Smooth muscle cell of the umbilical artery (primary cell): ENCODE measurements around the gene ZNF850. TPM values are rescaled to one million over a fixed set of nuclear protein-coding genes. Genes with fewer than 3 reads are reported as not detected.

Experiments
- total RNA-seq: library from RNA; depleted of rRNA; stranded (reverse); fragments of >200 nt; gene quantifications from 2 replicates; pipeline ENCODE4 v1.2.3, GENCODE V29; 2014

The ZNF850 gene
- 5.0 and 7.5 TPM in 2 replicates for total RNA-seq

DNA sequence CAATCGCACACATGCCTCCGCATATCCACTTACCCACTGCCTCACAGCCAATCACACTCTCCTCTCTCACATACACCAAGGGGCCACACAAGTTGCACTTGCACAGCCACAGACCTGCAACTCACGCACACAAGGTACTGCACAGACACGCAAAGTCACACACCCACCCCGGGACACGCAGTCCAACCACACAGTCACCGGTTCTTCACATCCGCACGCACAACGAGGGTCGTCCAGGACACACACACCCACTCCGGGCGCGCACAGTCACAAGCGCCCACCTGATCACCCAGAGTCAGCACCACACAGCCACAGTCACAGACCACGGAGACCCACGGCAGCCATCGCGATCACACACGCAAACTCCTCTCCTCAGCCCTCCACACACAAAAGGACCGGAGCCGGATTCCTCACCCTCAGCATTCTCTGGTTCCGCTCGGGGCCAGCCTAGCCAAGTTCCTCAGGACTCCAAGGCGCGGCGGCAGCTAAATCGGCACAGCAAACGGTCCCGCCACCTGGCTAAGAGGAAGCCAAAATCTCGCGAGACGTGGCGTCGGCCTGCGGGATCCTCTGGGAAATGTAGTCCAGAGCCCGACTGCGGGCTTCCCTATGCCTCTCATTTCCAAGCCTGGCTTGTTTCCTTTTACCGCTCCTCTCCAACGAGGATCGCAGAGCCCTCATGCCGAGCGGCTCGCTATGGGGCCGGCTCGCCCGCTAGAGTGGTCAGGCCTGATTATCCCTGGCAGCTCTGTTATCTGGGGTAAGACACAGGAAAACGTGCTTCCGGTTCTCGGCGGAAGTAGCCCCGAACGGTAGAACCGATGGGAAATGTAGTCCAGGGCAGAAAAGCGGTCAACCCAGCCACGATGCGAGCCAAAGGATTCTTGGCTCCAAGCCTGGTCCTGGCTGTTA lies at the start of gene ZNF850:
Gene ZNF850, minus strand, starts transcription at position 497 of the 912 bp plus-strand sequence. CDS start 10,201 bp downstream, outside the sequence.

DNA sequence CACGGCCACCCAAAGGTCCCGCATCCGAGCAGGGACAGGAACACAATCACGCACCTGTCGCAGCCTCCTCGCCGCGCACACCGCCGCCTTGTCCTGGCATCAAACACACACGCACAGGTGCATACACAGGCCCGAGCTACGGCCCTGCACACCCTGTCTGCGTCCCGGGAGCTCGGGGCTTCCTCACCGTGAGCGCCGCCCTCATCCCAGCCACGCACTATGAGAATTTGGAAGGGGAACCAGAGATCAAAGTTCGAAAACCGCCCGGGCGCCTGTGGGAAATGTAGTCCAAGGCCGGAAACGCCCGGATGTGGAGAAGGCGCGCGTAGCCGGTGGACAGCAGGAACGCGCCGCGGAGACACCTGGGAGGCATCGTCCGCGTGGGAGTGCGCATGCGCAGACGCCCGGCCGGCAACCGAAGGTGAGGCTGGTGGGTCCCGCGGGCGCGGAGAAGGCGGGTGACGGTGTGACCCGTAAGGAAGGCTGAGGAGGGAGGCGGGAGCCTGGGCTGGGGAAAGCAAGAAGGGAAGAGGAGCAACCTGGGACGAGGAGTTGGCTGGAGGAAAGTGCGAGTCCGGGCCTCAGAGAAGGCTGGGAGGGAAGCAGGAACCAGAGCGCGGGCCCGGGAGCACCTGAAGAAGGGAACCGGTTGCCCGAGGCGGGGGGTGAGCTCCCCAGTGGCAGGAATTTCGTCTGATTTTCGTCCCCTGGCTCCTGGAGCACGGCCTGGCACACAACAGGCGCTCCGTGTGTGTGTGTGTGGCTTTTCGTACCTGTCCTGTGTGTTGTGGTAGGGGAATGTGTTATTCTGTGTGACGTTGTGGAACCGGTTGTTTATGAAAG lies 85.2 kb downstream of the ZNF850 start, which contains the start of gene ZNF567:
Gene ZNF567, plus strand, starts transcription at position 399 of the 843 bp plus-strand sequence. CDS start 7,256 bp downstream, outside the sequence.

Other genes with a start within 250 kb of the ZNF850 start
- 13.4 and 14.2 TPM in 2 replicates for gene ZNF260, start 244.5 kb downstream of the ZNF850 start, total RNA-seq
- gene ZNF529, start 199.5 kb downstream of the ZNF850 start, total RNA-seq = 11.0 and 13.8 TPM in 2 replicates
- 6.7 and 8.6 TPM in 2 replicates for gene ZNF382, start 167.5 kb downstream of the ZNF850 start, total RNA-seq
- gene ZNF461, start 106.0 kb downstream of the ZNF850 start, total RNA-seq = 11.8 and 18.1 TPM in 2 replicates
- 5.3 and 8.1 TPM in 2 replicates for gene ZNF567, start 85.2 kb downstream of the ZNF850 start, total RNA-seq
- gene ZNF790, start 65.6 kb upstream of the ZNF850 start, total RNA-seq = 7.4 and 8.0 TPM in 2 replicates
- gene ZNF345, start 78.1 kb upstream of the ZNF850 start, total RNA-seq = 1.2 and 1.5 TPM in 2 replicates
- gene ZNF829, start 143.5 kb upstream of the ZNF850 start, total RNA-seq = 2.6 and 2.7 TPM in 2 replicates
- 11.5 and 11.6 TPM in 2 replicates for gene ZNF568, start 143.5 kb upstream of the ZNF850 start, total RNA-seq